PC-9 (cell line): Measurements from ENCODE around the gene ANKRD44.

Experiments
- CTCF ChIP-seq: fragments of 200-600 bp; sonication (generic); conservative IDR thresholded peaks from 2 replicates; pipeline ENCODE4 v1.6.1; 2017; ENCODE audit warnings: mixed run types, antibody characterized with exemption, mild to moderate bottlenecking, moderate library complexity
- EZH2 ChIP-seq: fragments of 200-600 bp; sonication (generic); IDR thresholded peaks from 2 replicates; pipeline ENCODE4 v1.8.0; 2017; ENCODE audit warnings: antibody characterized with exemption, low read depth

- TF ChIP-seq CTCF (no peak), EZH2 (no peak)
These were observed 30.0 kb upstream of the ANKRD44 start for GRCh38 chr2:197340591-197340990.
